ENCODE data around the gene ACSM3. TPM values are rescaled to one million over a fixed set of nuclear protein-coding genes. Genes with fewer than 3 reads are reported as not detected.

The ACSM3 gene
- total RNA-seq, 2 experiments from 2014 or later = 4.6 to 6.2 TPM

- intact Hi-C loops (cut with DNase I, micrococcal nuclease) = loop anchor here in 1 of 2 experiments (5.0 to 10.0 kb wide), 3 partner anchors 1192 to 1548 kb away; partner anchors contain the start of genes CCP110, GDE1, POLR3E and VPS35L
- ChIA-PET POLR2A (no interaction called here), CTCF (no interaction called here)
- DNase-seq = no peak
- H3K4me3 Mint-ChIP-seq = no peak overlapping the region
- TF ChIP-seq, protein P1, sequence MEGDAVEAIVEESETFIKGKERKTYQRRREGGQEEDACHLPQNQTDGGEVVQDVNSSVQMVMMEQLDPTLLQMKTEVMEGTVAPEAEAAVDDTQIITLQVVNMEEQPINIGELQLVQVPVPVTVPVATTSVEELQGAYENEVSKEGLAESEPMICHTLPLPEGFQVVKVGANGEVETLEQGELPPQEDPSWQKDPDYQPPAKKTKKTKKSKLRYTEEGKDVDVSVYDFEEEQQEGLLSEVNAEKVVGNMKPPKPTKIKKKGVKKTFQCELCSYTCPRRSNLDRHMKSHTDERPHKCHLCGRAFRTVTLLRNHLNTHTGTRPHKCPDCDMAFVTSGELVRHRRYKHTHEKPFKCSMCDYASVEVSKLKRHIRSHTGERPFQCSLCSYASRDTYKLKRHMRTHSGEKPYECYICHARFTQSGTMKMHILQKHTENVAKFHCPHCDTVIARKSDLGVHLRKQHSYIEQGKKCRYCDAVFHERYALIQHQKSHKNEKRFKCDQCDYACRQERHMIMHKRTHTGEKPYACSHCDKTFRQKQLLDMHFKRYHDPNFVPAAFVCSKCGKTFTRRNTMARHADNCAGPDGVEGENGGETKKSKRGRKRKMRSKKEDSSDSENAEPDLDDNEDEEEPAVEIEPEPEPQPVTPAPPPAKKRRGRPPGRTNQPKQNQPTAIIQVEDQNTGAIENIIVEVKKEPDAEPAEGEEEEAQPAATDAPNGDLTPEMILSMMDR (IDR thresholded peaks at IDR 0.05) = no peak
- ATAC-seq (ENCODE audit: poor library complexity) = no peak
- Histone ChIP-seq H3K4me1 (ENCODE audit: insufficient read depth, low read length) (peaks cover 6% of the 10 kb centered on the region), H3K36me3 (ENCODE audit: insufficient read depth, low read length) (no peaks in the 10 kb centered on the region), H3K4me3 (ENCODE audit: low read length) (no peak overlapping the region), H3K9me3 (ENCODE audit: control insufficient read depth in 1 of 2, insufficient read depth in 1 of 2, low read length in 2 of 2) (peaks cover 7 to 15% of the 10 kb centered on the region in 2 experiments), H3K27me3 (ENCODE audit: control insufficient read depth in 1 of 2, insufficient read depth in 2 of 2, low read length in 2 of 2) (no peaks in the 10 kb centered on the region), H3K27ac (ENCODE audit: low read depth in 1 of 2, low read length in 2 of 2) (no peak overlapping the region)
- peaks cover 5% of the 10 kb centered on the region for H3K36me3 Mint-ChIP-seq (ENCODE audit: low read depth)
- H3K4me1 Mint-ChIP-seq (ENCODE audit: low read depth) = peaks cover 7% of the 10 kb centered on the region
- H3K27me3 Mint-ChIP-seq = no peaks in the 10 kb centered on the region
- H3K9me3 Mint-ChIP-seq = no peaks in the 10 kb centered on the region
- no peak overlapping the region for H3K27ac Mint-ChIP-seq
Measured at GRCh38 chr16:20746461-20746860, 17.4 kb upstream of the ACSM3 start.

DNA sequence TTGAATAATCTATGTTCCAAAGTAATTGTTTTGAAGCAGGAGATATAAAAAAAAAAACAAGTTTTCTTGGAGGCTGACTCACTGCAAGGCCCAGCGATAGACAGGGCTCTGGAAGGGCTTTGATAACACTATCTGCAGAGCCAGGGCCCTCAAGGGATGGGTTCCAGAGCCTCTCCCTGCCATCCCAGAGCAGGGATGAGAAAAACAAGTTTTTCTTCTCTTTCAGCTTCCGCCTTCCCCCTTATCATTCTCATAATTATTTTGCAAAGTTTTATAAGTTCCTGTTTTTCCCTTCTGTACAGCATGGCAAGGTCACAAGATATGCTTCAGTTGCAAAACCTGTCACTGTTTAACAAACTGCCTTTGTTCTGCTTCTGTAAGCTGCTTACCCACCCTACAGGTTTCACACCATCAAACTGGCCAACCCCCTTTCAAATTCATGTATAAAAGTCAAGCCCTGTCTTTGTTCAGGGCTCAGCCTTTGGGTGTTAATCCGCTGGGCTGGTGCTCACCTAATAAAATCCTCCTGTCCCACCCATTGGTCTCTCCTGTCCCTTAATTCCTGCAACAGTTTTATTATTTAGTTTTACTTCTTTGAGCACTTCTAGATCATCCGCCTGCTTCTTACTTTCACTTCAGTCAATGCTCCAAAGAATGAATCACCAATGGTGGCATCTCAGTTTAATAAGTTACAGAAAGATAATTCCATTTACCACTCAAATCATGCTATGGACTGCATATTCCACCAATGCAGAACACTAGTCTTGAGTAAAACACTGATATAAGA, 16.6 kb upstream of the ACSM3 start:
- H3K27ac Mint-ChIP-seq = no peak overlapping the region
- CTCF ChIA-PET = no interaction called here
- POLR2A ChIA-PET = no interaction called here
- Histone ChIP-seq H3K4me3 (ENCODE audit: low read length) (no peak overlapping the region), H3K27me3 (ENCODE audit: control insufficient read depth in 1 of 2, insufficient read depth in 2 of 2, low read length in 2 of 2) (no peaks in the 10 kb centered on the region), H3K4me1 (ENCODE audit: insufficient read depth, low read length) (peaks cover under 1% of the 10 kb centered on the region), H3K9me3 (ENCODE audit: control insufficient read depth in 1 of 2, insufficient read depth in 1 of 2, low read length in 2 of 2) (peaks cover 7 to 15% of the 10 kb centered on the region in 2 experiments), H3K27ac (ENCODE audit: low read depth in 1 of 2, low read length in 2 of 2) (no peak overlapping the region), H3K36me3 (ENCODE audit: insufficient read depth, low read length) (no peaks in the 10 kb centered on the region)
- ATAC-seq (ENCODE audit: poor library complexity) (no peak), DNase-seq (peak in 1 of 14 experiments; percentile 18)
- TF ChIP-seq, protein P1 (IDR thresholded peaks at IDR 0.05) = no peak
- H3K4me1 Mint-ChIP-seq (ENCODE audit: low read depth) = no peaks in the 10 kb centered on the region
- H3K36me3 Mint-ChIP-seq (ENCODE audit: low read depth) = no peaks in the 10 kb centered on the region
- no peak overlapping the region for H3K4me3 Mint-ChIP-seq
- peaks cover under 1% of the 10 kb centered on the region for H3K27me3 Mint-ChIP-seq
- no peaks in the 10 kb centered on the region for H3K9me3 Mint-ChIP-seq
- intact Hi-C loops (cut with DNase I, micrococcal nuclease) = loop anchor here in 1 of 2 experiments (5.0 to 10.0 kb wide), 3 partner anchors 1192 to 1548 kb away; partner anchors contain the start of genes CCP110, GDE1, POLR3E and VPS35L

DNA sequence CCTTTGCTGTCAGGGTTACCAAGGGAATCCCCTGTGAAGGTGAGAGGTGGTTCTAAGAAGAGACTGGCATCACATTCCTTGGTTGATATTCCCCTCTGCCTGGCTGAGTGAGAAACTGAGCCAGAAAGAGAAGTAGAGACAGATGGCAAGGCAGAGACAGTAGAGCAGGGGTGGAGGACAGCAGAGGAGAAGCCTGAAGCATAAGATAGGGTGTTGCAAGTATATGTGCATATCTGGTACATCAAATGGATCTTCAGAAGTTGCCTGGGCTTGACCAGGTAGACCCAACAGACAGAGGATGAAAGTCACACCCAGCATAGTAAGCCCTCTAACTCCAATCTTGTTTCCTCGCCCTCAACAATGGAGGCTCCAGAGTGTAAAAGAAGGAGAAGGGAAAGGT, 14.3 kb upstream of the ACSM3 start:
- H3K36me3 Mint-ChIP-seq (ENCODE audit: low read depth) = no peaks in the 10 kb centered on the region
- TF ChIP-seq, protein P1 (IDR thresholded peaks at IDR 0.05) = no peak
- POLR2A ChIA-PET = no interaction called here
- CTCF ChIA-PET = no interaction called here
- H3K36me3 ChIP-seq (ENCODE audit: insufficient read depth, low read length) = no peaks in the 10 kb centered on the region
- H3K27me3 Mint-ChIP-seq = peaks cover 5% of the 10 kb centered on the region
- DNase-seq (no peak), ATAC-seq (ENCODE audit: poor library complexity) (no peak)
- no peaks in the 10 kb centered on the region for H3K27me3 ChIP-seq (ENCODE audit: control insufficient read depth in 1 of 2, insufficient read depth in 2 of 2, low read length in 2 of 2)
- H3K9me3 ChIP-seq (ENCODE audit: control insufficient read depth in 1 of 2, insufficient read depth in 1 of 2, low read length in 2 of 2) = peaks cover 7 to 15% of the 10 kb centered on the region in 2 experiments
- no peak overlapping the region for H3K27ac Mint-ChIP-seq
- H3K4me3 ChIP-seq (ENCODE audit: low read length) = no peak overlapping the region
- H3K27ac ChIP-seq (ENCODE audit: low read depth in 1 of 2, low read length in 2 of 2) = no peak overlapping the region
- no peaks in the 10 kb centered on the region for H3K9me3 Mint-ChIP-seq
- no peaks in the 10 kb centered on the region for H3K4me1 Mint-ChIP-seq (ENCODE audit: low read depth)
- no peaks in the 10 kb centered on the region for H3K4me1 ChIP-seq (ENCODE audit: insufficient read depth, low read length)
- intact Hi-C loops (cut with DNase I, micrococcal nuclease) = loop anchor here in 1 of 2 experiments (5.0 to 10.0 kb wide), 3 partner anchors 1195 to 1545 kb away; partner anchors contain the start of genes CCP110, GDE1, POLR3E and VPS35L
- H3K4me3 Mint-ChIP-seq = no peak overlapping the region

Data from CD4-positive, alpha-beta T cell (primary cell).